HCT116 (cell line): ENCODE results near the gene CDK14. TPM values are rescaled to one million over a fixed set of nuclear protein-coding genes. Genes with fewer than 3 reads are reported as not detected.
A peak's percentile ranks its signal among the peaks of the same experiment; 100 is the strongest.

Experiments used
- ATAC-seq: fragments of 200-7000 bp; cut with Tn5 transposase; 2 replicates; pipeline ENCODE4 v1.9.1; 2020; ENCODE audit warnings: mild to moderate bottlenecking, moderate library complexity
- BruUV-seq: library from RNA; stranded (reverse); fragments of 400-500 nt; replicated peaks from 2 replicates; lab custom pipeline; 2021; lab: Mats Ljungman, UMichigan
- CTCF ChIA-PET: fragments of 300-600 bp; sonication (Branson Sonifier 250); formaldehyde crosslinking; loops from one replicate; lab custom pipeline; 2021; ENCODE audit warnings: antibody characterized with exemption; lab: Charles Lee
- POLR2A ChIA-PET: fragments of 300-600, 350-600 bp; sonication (Branson Sonifier 250); formaldehyde crosslinking; loops from one replicate; lab custom pipeline; 2021; ENCODE audit warnings: antibody characterized with exemption; lab: Charles Lee
- RAD21 ChIA-PET, 2 experiments: fragments of 300-600 bp; sonication (Branson Sonifier 250); formaldehyde crosslinking; loops; one replicate each; lab custom pipeline; 2023; ENCODE audit warnings: low total read pairs in 2 of 2; ENCODE audit not compliant: uncharacterized antibody in 2 of 2, unreplicated experiment in 2 of 2, low non-redundant PET in 1 of 2; lab: Charles Lee
- DNase-seq: peaks from one replicate; pipeline ENCODE4 v3.0.0-alpha.2; 2010; ENCODE audit warnings: low read depth, low spot score
- H2AFZ ChIP-seq: fragments of 200-600 bp; shearing (Covaris generic), sonication (generic); 2 replicates; pipeline ENCODE4 v1.6.1; 2017; ENCODE audit warnings: low read depth, mixed run types, mixed read lengths, antibody characterized with exemption, low read length; ENCODE audit not compliant: poor library complexity, severe bottlenecking
- H3K27ac ChIP-seq: 2 replicates; pipeline ENCODE4 v1.5.1; 2012; ENCODE audit warnings: low read depth, low read length
- H3K27me3 ChIP-seq: fragments of 200-600 bp; sonication (generic); 2 replicates; pipeline ENCODE4 v1.6.1; 2016; ENCODE audit warnings: mixed run types, low read length, mixed read lengths; ENCODE audit not compliant: insufficient read depth
- H3K36me3 ChIP-seq, 2 experiments: fragments of 200-500 bp in 1 of 2; fragments of 200-600 bp in 1 of 2; sonication (Bioruptor generic) in 1 of 2; sonication (generic) in 1 of 2; 2 replicates each; pipeline versions ENCODE4 v1.5.1 to v1.6.1; 2014 to 2016; ENCODE audit warnings: low read length in 2 of 2, inconsistent platforms in 1 of 2, mixed read lengths in 1 of 2, mixed run types in 1 of 2; ENCODE audit not compliant: insufficient read depth in 2 of 2, control insufficient read depth in 1 of 2
- H3K4me1 ChIP-seq, 2 experiments: fragments of 200-600 bp in 1 of 2; sonication (generic) in 1 of 2; 2 replicates each; pipeline versions ENCODE4 v1.5.1 to v1.6.1; 2012 to 2017; ENCODE audit warnings: low read length in 2 of 2, inconsistent platforms in 1 of 2, mild to moderate bottlenecking in 1 of 2, mixed read lengths in 1 of 2, mixed run types in 1 of 2, moderate library complexity in 1 of 2; ENCODE audit not compliant: insufficient read depth in 2 of 2, control insufficient read depth in 1 of 2
- H3K4me2 ChIP-seq: fragments of 200-600 bp; sonication (generic); 2 replicates; pipeline ENCODE4 v1.6.1; 2017; ENCODE audit warnings: mixed run types, low read length, mixed read lengths
- H3K4me3 ChIP-seq, 2 experiments: fragments of 200-600 bp in 1 of 2; sonication (generic) in 1 of 2; replicated peaks in 1 of 2; 2 replicates each; pipeline ENCODE4 v1.5.1; 2011 to 2016; ENCODE audit warnings: low read length in 2 of 2, control low read depth in 1 of 2, low read depth in 1 of 2, mild to moderate bottlenecking in 1 of 2, mixed read lengths in 1 of 2, mixed run types in 1 of 2
- H3K79me2 ChIP-seq: fragments of 200-600 bp; sonication (generic); 2 replicates; pipeline ENCODE4 v1.6.1; 2017; ENCODE audit warnings: mild to moderate bottlenecking, mixed run types, low read length, moderate library complexity, mixed read lengths; ENCODE audit not compliant: insufficient read depth
- H3K9ac ChIP-seq: fragments of 200-600 bp; sonication (generic); 2 replicates; pipeline ENCODE4 v1.6.1; 2016; ENCODE audit warnings: low read length, mixed read lengths
- H3K9me2 ChIP-seq: fragments of 200-600 bp; sonication (generic), shearing (Covaris generic); 2 replicates; pipeline ENCODE4 v1.6.1; 2017; ENCODE audit warnings: mixed run types, mild to moderate bottlenecking, moderate library complexity; ENCODE audit not compliant: insufficient read depth
- H3K9me3 ChIP-seq, 2 experiments: fragments of 200-500 bp in 1 of 2; fragments of 200-600 bp in 1 of 2; sonication (Bioruptor generic) in 1 of 2; sonication (generic) in 1 of 2; 2 replicates each; pipeline ENCODE4 v1.6.1; 2014 to 2017; ENCODE audit warnings: low read length in 2 of 2, mixed read lengths in 2 of 2, inconsistent platforms in 1 of 2, low read depth in 1 of 2, mild to moderate bottlenecking in 1 of 2, mixed run types in 1 of 2, moderate library complexity in 1 of 2; ENCODE audit not compliant: control insufficient read depth in 1 of 2, insufficient read depth in 1 of 2
- H4K20me1 ChIP-seq: fragments of 200-600 bp; sonication (generic), shearing (Covaris generic); 2 replicates; pipeline ENCODE4 v1.6.1; 2017; ENCODE audit warnings: mixed run types, mild to moderate bottlenecking, moderate library complexity; ENCODE audit not compliant: insufficient read depth
- CBX3 ChIP-seq: IDR thresholded peaks from 2 replicates; pipeline ENCODE4 v1.6.1; 2012; ENCODE audit warnings: low read depth
- CEBPB ChIP-seq: IDR thresholded peaks from 2 replicates; pipeline ENCODE4 v1.6.1; 2012; ENCODE audit warnings: low read depth
- CTCF ChIP-seq, 3 experiments: fragments of 200-600 bp in 1 of 3; sonication (generic) in 1 of 3; IDR thresholded peaks in 2 of 3; conservative IDR thresholded peaks in 1 of 3; 2 replicates each; pipeline ENCODE4 v1.5.1; 2012 to 2017; ENCODE audit warnings: low read depth in 2 of 3, low read length in 2 of 3, antibody characterized with exemption in 1 of 3, borderline replicate concordance in 1 of 3, control low read depth in 1 of 3, mild to moderate bottlenecking in 1 of 3, mixed read lengths in 1 of 3, mixed run types in 1 of 3, moderate library complexity in 1 of 3; ENCODE audit not compliant: insufficient read depth in 1 of 3
- JUND ChIP-seq: IDR thresholded peaks from 2 replicates; pipeline ENCODE4 v1.6.1; 2012
- POLR2A ChIP-seq: IDR thresholded peaks from 2 replicates; pipeline ENCODE4 v1.7.0; 2011; ENCODE audit warnings: borderline replicate concordance; ENCODE audit not compliant: insufficient read depth, insufficient read length; ENCODE audit errors: extremely low read depth
- REST ChIP-seq: IDR thresholded peaks from 2 replicates; pipeline ENCODE4 v1.6.1; 2012; ENCODE audit warnings: low read depth
- SIN3A ChIP-seq: IDR thresholded peaks from 2 replicates; pipeline ENCODE4 v1.6.1; 2012; ENCODE audit warnings: low read depth
- YY1 ChIP-seq: IDR thresholded peaks from 2 replicates; pipeline ENCODE4 v1.6.1; 2011; ENCODE audit warnings: low read length, low read depth, moderate library complexity, mild to moderate bottlenecking; ENCODE audit not compliant: insufficient replicate concordance; ENCODE audit errors: extremely low read depth
- ZBTB33 ChIP-seq: IDR thresholded peaks from 2 replicates; pipeline ENCODE4 v1.6.1; 2011; ENCODE audit warnings: mild to moderate bottlenecking, low read length, moderate library complexity; ENCODE audit not compliant: insufficient replicate concordance; ENCODE audit errors: extremely low read depth
- ZNF274 ChIP-seq: fragments of 200-500 bp; sonication (Bioruptor generic); IDR thresholded peaks from 2 replicates; pipeline ENCODE4 v1.6.1; 2014; ENCODE audit warnings: mild to moderate bottlenecking, low read depth, low read length, inconsistent platforms
- intact Hi-C: fragments of 100-400 bp; cut with micrococcal nuclease; formaldehyde crosslinking; loops from 2 replicates; pipeline ENCODE4 v1.10.0; 2022
- total RNA-seq: library from RNA; stranded (reverse); gene quantifications from one replicate; pipeline ENCODE4 v1.2.1, GENCODE V29; 2021; ENCODE audit not compliant: unreplicated experiment
- TF ChIP-seq, protein P1 (sequence below): IDR thresholded peaks from 2 replicates; pipeline ENCODE4 v1.6.1; 2012

CDK14 gene
- total RNA-seq, 1 experiment from 2014 or later: 10.2 TPM

DNA sequence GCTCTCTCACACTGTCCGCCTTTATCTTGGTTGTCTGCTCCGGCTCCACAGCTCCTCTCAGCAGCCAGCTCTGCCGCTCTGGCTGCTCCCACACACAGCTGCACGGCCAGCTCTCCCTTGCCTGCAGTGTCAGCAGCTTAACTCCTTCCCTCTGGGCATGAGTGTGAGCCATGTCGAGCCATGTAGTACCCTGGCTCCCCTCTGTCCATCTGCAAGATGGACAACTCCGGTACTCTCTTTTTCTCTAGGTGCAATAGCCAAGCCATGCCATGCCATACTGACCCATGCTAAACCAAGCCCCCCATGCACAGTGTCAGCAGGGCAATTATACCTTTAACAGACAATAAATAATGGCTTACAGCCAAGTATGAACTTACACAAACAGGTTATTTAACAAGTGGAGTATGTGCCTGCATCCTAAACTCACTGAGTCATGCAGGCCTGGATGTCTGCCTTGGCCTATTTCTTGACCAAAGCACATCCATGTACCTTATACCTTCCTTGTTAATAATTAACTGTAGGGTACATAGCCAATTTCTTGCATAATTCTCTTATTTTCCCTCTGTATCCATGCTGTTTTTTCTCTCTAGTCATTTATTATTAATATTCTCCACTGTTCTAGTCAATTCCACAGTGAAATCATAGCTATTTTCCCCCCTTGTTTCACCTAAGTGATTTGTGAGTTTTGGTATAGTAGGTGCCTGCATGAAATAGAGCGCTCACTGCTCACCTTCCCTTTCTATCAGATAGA lies 170.9 kb downstream of the CDK14 start:
- ChIA-PET CTCF (no interaction called here), POLR2A (no interaction called here), RAD21 (no interaction called here)
- no peak for DNase-seq
- no peak overlapping the region for H2AFZ ChIP-seq
- H3K4me2 ChIP-seq: 0 out of 2 replicates have a peak overlapping the region, but pooled peaks have one; percentile 16
- no peaks in the 10 kb centered on the region for H3K9me3 ChIP-seq
- H3K9me2 ChIP-seq: no peaks in the 10 kb centered on the region
- TF ChIP-seq CTCF (IDR thresholded peaks at IDR 0.05 in 2 of 3, conservative IDR thresholded peaks at IDR 0.05 in 1 of 3; ENCODE audit: borderline replicate concordance in 1 of 3, insufficient read depth in 1 of 3, low read depth in 2 of 3, low read length in 2 of 3): no peak
- TF ChIP-seq ZBTB33: no peak
- TF ChIP-seq, protein P1, sequence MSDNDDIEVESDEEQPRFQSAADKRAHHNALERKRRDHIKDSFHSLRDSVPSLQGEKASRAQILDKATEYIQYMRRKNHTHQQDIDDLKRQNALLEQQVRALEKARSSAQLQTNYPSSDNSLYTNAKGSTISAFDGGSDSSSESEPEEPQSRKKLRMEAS: no peak
- TF ChIP-seq SIN3A: no peak
- TF ChIP-seq REST: no peak
- TF ChIP-seq CEBPB: no peak
- no peak for TF ChIP-seq POLR2A
- no peak for TF ChIP-seq ZNF274
- no peak for TF ChIP-seq CBX3
- no peak for TF ChIP-seq JUND
- TF ChIP-seq YY1: no peak
- H3K4me1 ChIP-seq: peaks cover 0 to 8% of the 10 kb centered on the region in 2 experiments; a peak in 3 of 4 replicates
- ATAC-seq: no peak
- no peak overlapping the region for H3K27ac ChIP-seq
- intact Hi-C loops: no loop called here
- H3K4me3 ChIP-seq: no peak overlapping the region
- H3K27me3 ChIP-seq: no peaks in the 10 kb centered on the region
- H3K79me2 ChIP-seq: no peaks in the 10 kb centered on the region
- H4K20me1 ChIP-seq: no peaks in the 10 kb centered on the region
- BruUV-seq: no TSS peak
- no peak overlapping the region for H3K9ac ChIP-seq
- H3K36me3 ChIP-seq: no peaks in the 10 kb centered on the region
